Measurements from ENCODE around the gene GDPD4. TPM values are rescaled to one million over a fixed set of nuclear protein-coding genes. Genes with fewer than 3 reads are reported as not detected.
A peak's percentile ranks its signal among the peaks of the same experiment; 100 is the strongest.

Gene GDPD4
- total RNA-seq, 4 donors from 2014 or later: not detected

DNA sequence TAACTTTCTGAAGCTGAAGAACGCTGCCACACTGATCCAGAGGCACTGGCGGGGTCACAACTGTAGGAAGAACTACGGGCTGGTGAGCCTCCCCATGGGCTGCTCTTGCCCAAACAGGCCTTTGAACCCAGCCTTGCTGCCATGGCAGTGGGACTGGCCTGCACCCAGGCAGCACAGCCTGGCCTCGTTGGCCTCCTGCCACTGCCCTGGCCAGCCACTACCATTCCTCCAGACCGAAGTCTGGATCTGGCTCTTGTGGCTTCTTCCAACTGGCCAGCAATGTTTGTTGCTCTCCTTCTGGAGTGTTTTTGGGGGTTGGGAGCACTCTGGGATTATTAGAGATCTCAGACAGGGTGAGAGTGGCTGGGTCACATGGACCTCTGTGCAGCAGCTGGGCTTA lies 122.4 kb downstream of the GDPD4 start:
- H3K4me3 ChIP-seq: no peak overlapping the region
- no peaks in the 10 kb centered on the region for H3K4me1 ChIP-seq
- intact Hi-C loops (cut with DNase I): no loop called here
- H3K27me3 ChIP-seq: no peaks in the 10 kb centered on the region
- no peaks in the 10 kb centered on the region for H3K36me3 ChIP-seq
- 71 to 80% methylated on average over 2 to 4 of the region's 5 CpGs for WGBS, 2 donors
- TF ChIP-seq POLR2A (IDR thresholded peaks at IDR 0.05) (no peak), CTCF (IDR thresholded peaks at IDR 0.05) (no peak)
- H3K9me3 ChIP-seq: no peaks in the 10 kb centered on the region
- H3K27ac ChIP-seq: no peak overlapping the region
- no peak for DNase-seq

DNA sequence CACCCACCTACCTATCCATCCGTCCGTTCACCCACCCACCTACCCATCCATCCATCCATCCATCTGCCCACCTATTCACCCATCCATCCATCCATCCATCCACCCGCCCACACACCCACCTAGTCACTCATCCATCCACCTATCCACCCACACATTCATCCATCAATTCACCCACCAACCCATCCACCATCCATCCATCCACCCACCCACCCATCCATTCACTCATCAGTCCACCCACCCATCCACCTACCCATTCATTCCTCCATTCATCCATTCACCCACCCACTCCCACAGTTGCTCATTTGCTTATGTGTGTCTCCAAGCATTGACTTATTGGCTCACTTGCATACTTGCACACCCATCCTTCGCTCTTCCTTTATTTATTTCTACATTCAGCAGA lies 123.3 kb downstream of the GDPD4 start:
- no peaks in the 10 kb centered on the region for H3K4me1 ChIP-seq
- intact Hi-C loops (cut with DNase I): no loop called here
- no peak overlapping the region for H3K27ac ChIP-seq
- WGBS, 2 donors: 81 to 88% methylated on average over 4 of the region's 4 CpGs
- DNase-seq: no peak
- no peaks in the 10 kb centered on the region for H3K27me3 ChIP-seq
- H3K4me3 ChIP-seq: no peak overlapping the region
- H3K36me3 ChIP-seq: no peaks in the 10 kb centered on the region
- TF ChIP-seq CTCF (IDR thresholded peaks at IDR 0.05) (no peak), POLR2A (IDR thresholded peaks at IDR 0.05) (no peak)
- no peaks in the 10 kb centered on the region for H3K9me3 ChIP-seq

DNA sequence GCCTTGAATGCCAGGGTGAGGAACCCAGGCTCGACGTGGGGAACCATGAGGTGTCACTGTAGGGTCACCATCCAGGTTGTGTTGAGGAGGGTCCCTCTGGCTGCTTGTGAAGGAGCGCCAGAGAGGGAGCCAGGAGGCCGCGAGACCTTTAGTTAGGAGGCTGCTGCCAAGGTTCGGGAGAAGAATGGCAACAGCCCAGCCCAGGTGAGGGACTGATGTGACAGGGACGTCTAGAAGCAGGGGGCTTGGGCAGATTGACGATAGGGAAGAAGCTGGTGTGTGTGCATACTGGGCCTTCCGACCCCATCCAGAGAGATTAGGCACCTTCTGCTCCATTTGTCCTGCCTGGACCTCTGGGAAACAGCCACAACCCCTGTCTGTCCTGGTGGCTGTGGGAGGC lies 124.5 kb downstream of the GDPD4 start:
- 71 to 72% methylated on average over 4 to 7 of the region's 9 CpGs for WGBS, 2 donors
- Histone ChIP-seq H3K36me3 (no peaks in the 10 kb centered on the region), H3K4me3 (no peak overlapping the region), H3K27me3 (no peaks in the 10 kb centered on the region), H3K9me3 (no peaks in the 10 kb centered on the region), H3K4me1 (peaks cover 0 to 8% (median 0%) of the 10 kb centered on the region in 3 donors), H3K27ac (no peak overlapping the region)
- no peak for DNase-seq
- TF ChIP-seq POLR2A (IDR thresholded peaks at IDR 0.05) (no peak), CTCF (IDR thresholded peaks at IDR 0.05) (no peak)
- intact Hi-C loops (cut with DNase I): no loop called here

- Histone ChIP-seq H3K27ac (peak overlapping the region in 1 of 4 donors; percentile 52), H3K36me3 (no peaks in the 10 kb centered on the region), H3K27me3 (no peaks in the 10 kb centered on the region), H3K9me3 (no peaks in the 10 kb centered on the region), H3K4me3 (peak overlapping the region in 2 of 4 donors; percentile 7 to 30), H3K4me1 (peaks cover 0 to 13% (median 0%) of the 10 kb centered on the region in 3 donors)
- TF ChIP-seq POLR2A (IDR thresholded peaks at IDR 0.05) (no peak), CTCF (IDR thresholded peaks at IDR 0.05) (no peak)
- no peak for DNase-seq
- intact Hi-C loops (cut with DNase I): no loop called here
- no CpG with 5 or more reads among the region's 12 CpGs for WGBS, 2 donors
Observed at GRCh38 chr11:77175869-77176539, 125.5 kb downstream of the GDPD4 start.

GRCh38 chr11:77175021-77175842 lies 126.3 kb downstream of the GDPD4 start:
- no peaks in the 10 kb centered on the region for H3K36me3 ChIP-seq
- peaks cover 0 to 13% (median 0%) of the 10 kb centered on the region in 3 donors for H3K4me1 ChIP-seq
- H3K27me3 ChIP-seq: no peaks in the 10 kb centered on the region
- H3K9me3 ChIP-seq: no peaks in the 10 kb centered on the region
- intact Hi-C loops (cut with DNase I): no loop called here
- peak overlapping the region in 1 of 4 donors; percentile 52 for H3K27ac ChIP-seq
- 84 to 93% methylated on average over 4 to 10 of the region's 15 CpGs for WGBS, 2 donors
- peak overlapping the region in 2 of 4 donors; percentile 7 to 30 for H3K4me3 ChIP-seq
- no peak for DNase-seq
- TF ChIP-seq CTCF (IDR thresholded peaks at IDR 0.05) (no peak), POLR2A (IDR thresholded peaks at IDR 0.05) (no peak)

Measured in esophagus squamous epithelium (tissue), 5 donors.